K562 (cell line): Measurements from ENCODE around the gene NRARP. TPM values are rescaled to one million over a fixed set of nuclear protein-coding genes. Genes with fewer than 3 reads are reported as not detected.

Experiments used
- BACH1 ChIP-seq: fragments of 200-800 bp; sonication (Bioruptor generic); IDR thresholded peaks from 2 replicates; pipeline ENCODE4 v1.6.1; 2016; ENCODE audit warnings: missing genetic modification characterization, missing compliant biosample characterization
- CXXC5 ChIP-seq: fragments of 250-450 bp; sonication (Bioruptor Pico); IDR thresholded peaks from 2 replicates; pipeline ENCODE4 v1.8.0; 2022; ENCODE audit warnings: inconsistent platforms, mild to moderate bottlenecking, moderate library complexity
- EWSR1 ChIP-seq: fragments of 450-650 bp; IDR thresholded peaks from 2 replicates; pipeline ENCODE4 v1.6.1; 2018; ENCODE audit warnings: borderline replicate concordance, mild to moderate bottlenecking, low read depth, moderate library complexity; ENCODE audit not compliant: partially characterized antibody
- GMEB1 ChIP-seq: fragments of 250-450 bp; sonication (Bioruptor Pico); IDR thresholded peaks from 2 replicates; pipeline ENCODE4 v1.4.0; 2020; ENCODE audit warnings: mild to moderate bottlenecking
- HDAC2 ChIP-seq: fragments of 450-650 bp; IDR thresholded peaks from 2 replicates; pipeline ENCODE4 v1.6.1; 2016; ENCODE audit warnings: mild to moderate bottlenecking
- KDM2B ChIP-seq: fragments of 250-450 bp; sonication (Bioruptor Pico); IDR thresholded peaks from 2 replicates; pipeline ENCODE4 v1.8.0; 2021; ENCODE audit warnings: mild to moderate bottlenecking, moderate library complexity
- MAFF ChIP-seq: IDR thresholded peaks from 2 replicates; pipeline ENCODE4 v1.6.1; 2012; ENCODE audit warnings: low read length, improper control_type of control experiment
- MBD1 ChIP-seq: fragments of 250-450 bp; sonication (Bioruptor Pico); IDR thresholded peaks from 2 replicates; pipeline ENCODE4 v1.8.0; 2022; ENCODE audit warnings: inconsistent platforms
- MITF ChIP-seq: IDR thresholded peaks from 2 replicates; pipeline ENCODE4 v1.6.1; 2014; ENCODE audit warnings: antibody characterized with exemption
- MTF1 ChIP-seq: fragments of 250-450 bp; sonication (Bioruptor Pico); IDR thresholded peaks from 2 replicates; pipeline ENCODE4 v1.9.0; 2021; ENCODE audit warnings: moderate library complexity, mild to moderate bottlenecking, inconsistent platforms, borderline replicate concordance
- MYC ChIP-seq, 2 experiments: fragments of 250-450 bp in 1 of 2; sonication (Bioruptor Pico) in 1 of 2; IDR thresholded peaks; 2 replicates each; pipeline versions ENCODE4 v1.5.1 to v1.6.1; 2012 to 2021; ENCODE audit warnings: low read depth in 2 of 2, borderline replicate concordance in 1 of 2, improper control_type of control experiment in 1 of 2, low read length in 1 of 2, mild to moderate bottlenecking in 1 of 2, moderate library complexity in 1 of 2
- PCBP2 ChIP-seq: fragments of 200-400 bp; formaldehyde crosslinking; IDR thresholded peaks from 2 replicates; pipeline ENCODE4 v1.6.1; 2018; ENCODE audit warnings: low read length, low read depth, mild to moderate bottlenecking, moderate library complexity; ENCODE audit not compliant: poor library complexity, severe bottlenecking
- POLR3G ChIP-seq: IDR thresholded peaks from 2 replicates; pipeline ENCODE4 v1.6.1; 2011; ENCODE audit not compliant: insufficient read length, insufficient replicate concordance; ENCODE audit errors: extremely low read depth
- RAD51 ChIP-seq: fragments of 450-650 bp; IDR thresholded peaks from 2 replicates; pipeline ENCODE4 v1.7.1; 2016; ENCODE audit warnings: low read depth, mild to moderate bottlenecking, borderline replicate concordance
- RUNX1 ChIP-seq: sonication (generic); IDR thresholded peaks from 2 replicates; pipeline ENCODE4 v1.6.1; 2016; ENCODE audit warnings: antibody characterized with exemption, low read depth
- SAP30 ChIP-seq: fragments of 200-600 bp; sonication (generic); IDR thresholded peaks from 2 replicates; pipeline ENCODE4 v1.6.1; 2012; ENCODE audit warnings: borderline replicate concordance, low read depth, mild to moderate bottlenecking, moderate library complexity, low read length, control low read depth, inconsistent platforms; ENCODE audit not compliant: insufficient read depth, poor library complexity, severe bottlenecking
- SIX5 ChIP-seq, 2 experiments: IDR thresholded peaks; 2 replicates each; pipeline ENCODE4 v1.6.1; 2011; ENCODE audit warnings: low read length in 2 of 2, borderline replicate concordance in 1 of 2, low read depth in 1 of 2, mild to moderate bottlenecking in 1 of 2, moderate library complexity in 1 of 2; ENCODE audit not compliant: insufficient read depth in 1 of 2
- SMARCA5 ChIP-seq: fragments of 450-650 bp; IDR thresholded peaks from 2 replicates; pipeline ENCODE4 v1.6.1; 2016
- SMARCC2 ChIP-seq: fragments of 450-650 bp; IDR thresholded peaks from 2 replicates; pipeline ENCODE4 v1.6.1; 2017; ENCODE audit warnings: antibody characterized with exemption, moderate library complexity, mild to moderate bottlenecking, low read depth
- TBL1XR1 ChIP-seq, 2 experiments: IDR thresholded peaks; 2 replicates each; pipeline ENCODE4 v1.6.1; 2012; ENCODE audit warnings: improper control_type of control experiment in 2 of 2, low read length in 2 of 2, mild to moderate bottlenecking in 1 of 2
- ZFP1 ChIP-seq: fragments of 450-650 bp; formaldehyde crosslinking; IDR thresholded peaks from 2 replicates; pipeline ENCODE4 v1.4.0; 2020; ENCODE audit warnings: mild to moderate bottlenecking, mixed read lengths
- ZNF23 ChIP-seq: fragments of 250-450 bp; sonication (Bioruptor Pico); IDR thresholded peaks from 2 replicates; pipeline ENCODE4 v1.4.0; 2020; ENCODE audit warnings: mild to moderate bottlenecking
- ZNF232 ChIP-seq: sonication (generic); formaldehyde crosslinking; IDR thresholded peaks from 2 replicates; pipeline ENCODE4 v1.8.0; 2022; ENCODE audit warnings: mild to moderate bottlenecking, missing genetic modification reagents
- ZNF445 ChIP-seq: fragments of 250-450 bp; sonication (Bioruptor Pico); IDR thresholded peaks from 2 replicates; pipeline ENCODE4 v1.4.0; 2020; ENCODE audit warnings: low read depth, mild to moderate bottlenecking, moderate library complexity
- ZNF717 ChIP-seq: fragments of 250-450 bp; sonication (Bioruptor Pico); IDR thresholded peaks from 2 replicates; pipeline ENCODE4 v1.5.0; 2021
- polyA plus RNA-seq, 8 experiments: library from polyadenylated mRNA; depleted of rRNA in 4 of 8; stranded (reverse) in 5 of 8; unstranded in 3 of 8; fragments of >200 nt; fragmentation: Nextera tagmentation in 2 of 8; fragmentation: Illumina TruSeq in 1 of 8; extraction: Ambion mirVana in 2 of 8; extraction: Trizol in 1 of 8; gene quantifications; 2 replicates each; pipeline versions ENCODE4 v1.2.1 to v1.2.3, GENCODE V29; 2011 to 2014; ENCODE audit warnings: inconsistent platforms in 1 of 8, missing spikeins in 1 of 8
- total RNA-seq, 7 experiments: library from RNA; depleted of rRNA in 6 of 7; stranded (reverse); fragments of >200 nt in 6 of 7; fragmentation: Illumina TruSeq in 2 of 7; extraction: Trizol in 2 of 7; gene quantifications; 2 replicates each; pipeline versions ENCODE4 v1.2.1 to v1.2.3, GENCODE V29; 2011 to 2021; ENCODE audit warnings: low replicate concordance in 1 of 7

NRARP gene
- total and polyA plus RNA-seq, 9 of the 15 experiments (the other 6 are each of a cell fraction or from before 2014, with no cell fraction given): 2.0 to 24.5 (median 7.2) TPM; not detected in 2

- 0 out of 4 replicates have a peak, but pooled peaks of 1 of the 2 experiments have one; percentile 20 for TF ChIP-seq TBL1XR1 (IDR thresholded peaks at IDR 0.05; ENCODE audit: low read length in 2 of 2)
- no peak for TF ChIP-seq EWSR1
- TF ChIP-seq MAFF: peak; percentile 91
- TF ChIP-seq BACH1: peak; percentile 67
- TF ChIP-seq SAP30: no peak
- peak; percentile 55; the same call in 1 of the 2 replicates for TF ChIP-seq SMARCA5
- peak; percentile 59 for TF ChIP-seq SMARCC2
- no peak for TF ChIP-seq ZFP1 (CRISPR knock-in tag)
- TF ChIP-seq RUNX1: no peak
- TF ChIP-seq ZNF232 (CRISPR knock-in tag): no peak
- no peak for TF ChIP-seq PCBP2
- peak; percentile 86 for TF ChIP-seq HDAC2
- TF ChIP-seq KDM2B (CRISPR knock-in tag): no peak
- TF ChIP-seq ZNF23 (CRISPR knock-in tag): no peak
- TF ChIP-seq MITF: no peak
- TF ChIP-seq CXXC5: peak; percentile 74
- TF ChIP-seq RAD51: no peak
- TF ChIP-seq ZNF445 (CRISPR knock-in tag): no peak
- no peak; the same call in 1 of the 2 replicates for TF ChIP-seq MYC (IDR thresholded peaks at IDR 0.05; ENCODE audit: low read depth, low read length)
- TF ChIP-seq MYC (CRISPR knock-in tag; IDR thresholded peaks at IDR 0.05; ENCODE audit: borderline replicate concordance, low read depth): no peak
- TF ChIP-seq MTF1 (CRISPR knock-in tag): no peak
- no peak for TF ChIP-seq MBD1 (CRISPR knock-in tag)
- TF ChIP-seq POLR3G: no peak
- TF ChIP-seq ZNF717 (CRISPR knock-in tag): no peak
- no peak for TF ChIP-seq SIX5 (IDR thresholded peaks at IDR 0.05; ENCODE audit: borderline replicate concordance in 1 of 2, insufficient read depth in 1 of 2, low read depth in 1 of 2, low read length in 2 of 2)
- TF ChIP-seq GMEB1: no peak
Observed at GRCh38 chr9:137268538-137269201, 33.4 kb downstream of the NRARP start (continued).
